ENCODE measurements around the gene WDR1.

WDR1 gene

GRCh38 chr4:10096201-10096977 is 20.2 kb downstream of the WDR1 start:
- no peak overlapping the region for H3K27ac ChIP-seq
- no peak for TF ChIP-seq CTCF (conservative IDR thresholded peaks at IDR 0.05)
- TF ChIP-seq ZFX (IDR thresholded peaks at IDR 0.05) = no peak

- no peak overlapping the region for H3K27ac ChIP-seq
- TF ChIP-seq CTCF (conservative IDR thresholded peaks at IDR 0.05) (no peak), ZFX (IDR thresholded peaks at IDR 0.05) (no peak)
These were observed 21.2 kb downstream of the WDR1 start for GRCh38 chr4:10095296-10095991.

- H3K27ac ChIP-seq = no peak overlapping the region
- TF ChIP-seq ZFX (IDR thresholded peaks at IDR 0.05) = no peak
- TF ChIP-seq CTCF (conservative IDR thresholded peaks at IDR 0.05) = no peak
These were observed 21.8 kb downstream of the WDR1 start for GRCh38 chr4:10094841-10095240.

- no peak for TF ChIP-seq ZFX (IDR thresholded peaks at IDR 0.05)
- TF ChIP-seq CTCF (conservative IDR thresholded peaks at IDR 0.05) = no peak
- no peak overlapping the region for H3K27ac ChIP-seq
These were observed 22.6 kb downstream of the WDR1 start for GRCh38 chr4:10093801-10094552.

- H3K27ac ChIP-seq = no peak overlapping the region
- no peak for TF ChIP-seq ZFX (IDR thresholded peaks at IDR 0.05)
- no peak for TF ChIP-seq CTCF (conservative IDR thresholded peaks at IDR 0.05)
These were observed 23.4 kb downstream of the WDR1 start for GRCh38 chr4:10093271-10093621.

GRCh38 chr4:10092481-10093270 is 23.9 kb downstream of the WDR1 start:
- H3K27ac ChIP-seq = no peak overlapping the region
- TF ChIP-seq CTCF (conservative IDR thresholded peaks at IDR 0.05) (no peak), ZFX (IDR thresholded peaks at IDR 0.05) (no peak)

All from C4-2B (cell line).